ENCODE results near the gene KLHL29. TPM values are rescaled to one million over a fixed set of nuclear protein-coding genes. Genes with fewer than 3 reads are reported as not detected.

The KLHL29 gene
- total and polyA plus RNA-seq, 2 experiments from 2014 or later = 1.5 to 6.5 TPM

DNA sequence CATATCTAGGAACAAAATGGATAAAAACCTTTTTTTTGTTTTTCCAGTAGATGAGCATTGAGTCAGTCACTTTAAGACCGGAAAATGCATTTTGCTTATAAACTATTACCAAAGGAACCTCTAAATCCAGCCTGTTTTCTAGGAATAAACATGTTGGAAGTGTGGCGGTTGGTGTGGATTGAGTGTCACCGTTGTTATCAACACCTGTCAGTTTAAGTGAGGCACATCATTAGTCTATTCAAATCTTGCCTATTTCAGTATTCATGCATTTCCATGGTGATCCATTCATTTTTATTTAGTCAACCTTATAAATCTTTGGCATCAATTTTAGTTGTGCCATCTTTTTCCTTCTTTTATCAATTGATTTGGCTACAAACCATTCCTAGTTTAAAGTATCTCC lies 3.3 kb downstream of the KLHL29 start:
- Histone ChIP-seq H3K4me2 (peak overlapping the region; percentile 58; the same call in 1 of the 2 replicates), H3K4me3 (no peak overlapping the region), H3K4me1 (ENCODE audit: insufficient read depth) (peaks cover 14% of the 10 kb centered on the region; the same call in 1 of the 2 replicates), H3K27ac (ENCODE audit: low read depth) (no peak overlapping the region), H3F3A (replicated peaks; ENCODE audit: low read depth) (no peaks in the 10 kb centered on the region), H4K20me1 (replicated peaks; ENCODE audit: insufficient read depth) (peaks cover 10% of the 10 kb centered on the region), H3K36me3 (ENCODE audit: insufficient read depth) (no peaks in the 10 kb centered on the region), H2AFZ (no peak overlapping the region), H3K27me3 (ENCODE audit: insufficient read depth) (peaks cover 58% of the 10 kb centered on the region), H3K79me2 (replicated peaks; ENCODE audit: insufficient read depth) (0 out of 2 replicates have a peak, but pooled peaks cover 4% of the 10 kb centered on the region), H3K9me2 (ENCODE audit: insufficient read depth) (no peaks in the 10 kb centered on the region)
- DNase-seq (ENCODE audit: low spot score) (no peak), ATAC-seq (no peak)
- Mint-ChIP-seq H3K9me3 (no peaks in the 10 kb centered on the region), H3K36me3 (ENCODE audit: low read depth) (no peaks in the 10 kb centered on the region; the same call in 2 of the 3 replicates), H3K27me3 (ENCODE audit: insufficient read depth, low read depth, poor library complexity) (peaks cover 38% of the 10 kb centered on the region), H3K4me3 (no peak overlapping the region), H3K27ac (no peak overlapping the region), H3K4me1 (peaks cover 29% of the 10 kb centered on the region)
- no peak for TF ChIP-seq EZH2phosphoT487 (IDR thresholded peaks at IDR 0.05; ENCODE audit: unreplicated experiment)
- no peak for TF ChIP-seq POLR2AphosphoS5 (IDR thresholded peaks at IDR 0.05; ENCODE audit: low read depth)
- no peak for TF ChIP-seq JUNB (IDR thresholded peaks at IDR 0.05; ENCODE audit: unreplicated experiment)
- TF ChIP-seq STAT1 (IDR thresholded peaks at IDR 0.05; ENCODE audit: unreplicated experiment) = no peak

DNA sequence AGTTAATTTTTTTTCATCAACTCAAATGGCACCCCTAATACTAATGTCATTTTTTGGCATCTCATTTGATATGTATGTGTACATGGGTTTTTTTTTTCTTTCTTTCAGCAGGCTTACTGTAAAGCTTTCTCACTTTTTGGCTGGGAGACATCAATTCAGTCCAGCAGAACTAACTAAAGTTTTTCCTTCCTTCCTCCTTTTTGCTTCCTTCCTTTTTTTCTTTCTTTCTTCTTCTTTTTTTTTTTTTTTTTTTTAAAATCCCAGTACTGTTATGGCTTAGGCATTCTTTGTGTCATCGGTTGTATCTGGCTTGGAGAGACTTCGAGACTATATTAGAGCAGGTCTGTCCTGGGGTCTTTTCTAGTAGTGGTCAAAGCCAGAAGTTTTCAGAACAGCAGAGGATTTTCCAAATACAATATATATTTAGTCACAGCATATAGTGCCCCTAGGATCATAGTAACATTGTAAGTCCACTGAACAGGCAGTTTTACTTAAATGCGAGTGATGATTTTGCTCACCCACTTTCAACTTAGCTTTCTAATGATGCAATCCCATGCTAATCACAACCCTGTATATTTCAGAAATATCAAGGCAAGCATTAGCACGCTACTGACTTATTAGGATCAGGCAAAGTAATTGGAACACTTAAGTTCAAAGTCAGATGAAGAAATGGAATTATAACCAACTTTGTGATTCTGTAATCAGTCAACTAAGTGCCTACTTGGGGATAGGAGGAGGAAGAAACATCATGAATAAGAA lies 4.0 kb downstream of the KLHL29 start:
- H3K9me3 Mint-ChIP-seq = no peaks in the 10 kb centered on the region
- H3K27me3 Mint-ChIP-seq (ENCODE audit: insufficient read depth, low read depth, poor library complexity) = peaks cover 36% of the 10 kb centered on the region
- Histone ChIP-seq H4K20me1 (replicated peaks; ENCODE audit: insufficient read depth) (peaks cover 10% of the 10 kb centered on the region), H3K36me3 (ENCODE audit: insufficient read depth) (no peaks in the 10 kb centered on the region), H3F3A (replicated peaks; ENCODE audit: low read depth) (no peaks in the 10 kb centered on the region), H3K79me2 (replicated peaks; ENCODE audit: insufficient read depth) (0 out of 2 replicates have a peak, but pooled peaks cover 4% of the 10 kb centered on the region), H3K4me3 (no peak overlapping the region), H3K4me1 (ENCODE audit: insufficient read depth) (peaks cover 14% of the 10 kb centered on the region; the same call in 1 of the 2 replicates), H3K27me3 (ENCODE audit: insufficient read depth) (peaks cover 52% of the 10 kb centered on the region), H3K9me2 (ENCODE audit: insufficient read depth) (no peaks in the 10 kb centered on the region), H3K4me2 (no peak overlapping the region), H3K27ac (ENCODE audit: low read depth) (no peak overlapping the region), H2AFZ (no peak overlapping the region)
- no peak overlapping the region for H3K4me3 Mint-ChIP-seq
- no peak overlapping the region for H3K27ac Mint-ChIP-seq
- no peaks in the 10 kb centered on the region; the same call in 2 of the 3 replicates for H3K36me3 Mint-ChIP-seq (ENCODE audit: low read depth)
- TF ChIP-seq POLR2AphosphoS5 (IDR thresholded peaks at IDR 0.05; ENCODE audit: low read depth) = no peak
- peaks cover 33% of the 10 kb centered on the region for H3K4me1 Mint-ChIP-seq
- DNase-seq (ENCODE audit: low spot score) = no peak
- ATAC-seq = no peak

GRCh38 chr2:23390152-23390551 lies 5.2 kb downstream of the KLHL29 start:
- TF ChIP-seq ZNF114 (CRISPR knock-in tag; IDR thresholded peaks at IDR 0.05) = no peak
- TF ChIP-seq STAT1 (IDR thresholded peaks at IDR 0.05; ENCODE audit: unreplicated experiment) = no peak
- TF ChIP-seq, protein P1, sequence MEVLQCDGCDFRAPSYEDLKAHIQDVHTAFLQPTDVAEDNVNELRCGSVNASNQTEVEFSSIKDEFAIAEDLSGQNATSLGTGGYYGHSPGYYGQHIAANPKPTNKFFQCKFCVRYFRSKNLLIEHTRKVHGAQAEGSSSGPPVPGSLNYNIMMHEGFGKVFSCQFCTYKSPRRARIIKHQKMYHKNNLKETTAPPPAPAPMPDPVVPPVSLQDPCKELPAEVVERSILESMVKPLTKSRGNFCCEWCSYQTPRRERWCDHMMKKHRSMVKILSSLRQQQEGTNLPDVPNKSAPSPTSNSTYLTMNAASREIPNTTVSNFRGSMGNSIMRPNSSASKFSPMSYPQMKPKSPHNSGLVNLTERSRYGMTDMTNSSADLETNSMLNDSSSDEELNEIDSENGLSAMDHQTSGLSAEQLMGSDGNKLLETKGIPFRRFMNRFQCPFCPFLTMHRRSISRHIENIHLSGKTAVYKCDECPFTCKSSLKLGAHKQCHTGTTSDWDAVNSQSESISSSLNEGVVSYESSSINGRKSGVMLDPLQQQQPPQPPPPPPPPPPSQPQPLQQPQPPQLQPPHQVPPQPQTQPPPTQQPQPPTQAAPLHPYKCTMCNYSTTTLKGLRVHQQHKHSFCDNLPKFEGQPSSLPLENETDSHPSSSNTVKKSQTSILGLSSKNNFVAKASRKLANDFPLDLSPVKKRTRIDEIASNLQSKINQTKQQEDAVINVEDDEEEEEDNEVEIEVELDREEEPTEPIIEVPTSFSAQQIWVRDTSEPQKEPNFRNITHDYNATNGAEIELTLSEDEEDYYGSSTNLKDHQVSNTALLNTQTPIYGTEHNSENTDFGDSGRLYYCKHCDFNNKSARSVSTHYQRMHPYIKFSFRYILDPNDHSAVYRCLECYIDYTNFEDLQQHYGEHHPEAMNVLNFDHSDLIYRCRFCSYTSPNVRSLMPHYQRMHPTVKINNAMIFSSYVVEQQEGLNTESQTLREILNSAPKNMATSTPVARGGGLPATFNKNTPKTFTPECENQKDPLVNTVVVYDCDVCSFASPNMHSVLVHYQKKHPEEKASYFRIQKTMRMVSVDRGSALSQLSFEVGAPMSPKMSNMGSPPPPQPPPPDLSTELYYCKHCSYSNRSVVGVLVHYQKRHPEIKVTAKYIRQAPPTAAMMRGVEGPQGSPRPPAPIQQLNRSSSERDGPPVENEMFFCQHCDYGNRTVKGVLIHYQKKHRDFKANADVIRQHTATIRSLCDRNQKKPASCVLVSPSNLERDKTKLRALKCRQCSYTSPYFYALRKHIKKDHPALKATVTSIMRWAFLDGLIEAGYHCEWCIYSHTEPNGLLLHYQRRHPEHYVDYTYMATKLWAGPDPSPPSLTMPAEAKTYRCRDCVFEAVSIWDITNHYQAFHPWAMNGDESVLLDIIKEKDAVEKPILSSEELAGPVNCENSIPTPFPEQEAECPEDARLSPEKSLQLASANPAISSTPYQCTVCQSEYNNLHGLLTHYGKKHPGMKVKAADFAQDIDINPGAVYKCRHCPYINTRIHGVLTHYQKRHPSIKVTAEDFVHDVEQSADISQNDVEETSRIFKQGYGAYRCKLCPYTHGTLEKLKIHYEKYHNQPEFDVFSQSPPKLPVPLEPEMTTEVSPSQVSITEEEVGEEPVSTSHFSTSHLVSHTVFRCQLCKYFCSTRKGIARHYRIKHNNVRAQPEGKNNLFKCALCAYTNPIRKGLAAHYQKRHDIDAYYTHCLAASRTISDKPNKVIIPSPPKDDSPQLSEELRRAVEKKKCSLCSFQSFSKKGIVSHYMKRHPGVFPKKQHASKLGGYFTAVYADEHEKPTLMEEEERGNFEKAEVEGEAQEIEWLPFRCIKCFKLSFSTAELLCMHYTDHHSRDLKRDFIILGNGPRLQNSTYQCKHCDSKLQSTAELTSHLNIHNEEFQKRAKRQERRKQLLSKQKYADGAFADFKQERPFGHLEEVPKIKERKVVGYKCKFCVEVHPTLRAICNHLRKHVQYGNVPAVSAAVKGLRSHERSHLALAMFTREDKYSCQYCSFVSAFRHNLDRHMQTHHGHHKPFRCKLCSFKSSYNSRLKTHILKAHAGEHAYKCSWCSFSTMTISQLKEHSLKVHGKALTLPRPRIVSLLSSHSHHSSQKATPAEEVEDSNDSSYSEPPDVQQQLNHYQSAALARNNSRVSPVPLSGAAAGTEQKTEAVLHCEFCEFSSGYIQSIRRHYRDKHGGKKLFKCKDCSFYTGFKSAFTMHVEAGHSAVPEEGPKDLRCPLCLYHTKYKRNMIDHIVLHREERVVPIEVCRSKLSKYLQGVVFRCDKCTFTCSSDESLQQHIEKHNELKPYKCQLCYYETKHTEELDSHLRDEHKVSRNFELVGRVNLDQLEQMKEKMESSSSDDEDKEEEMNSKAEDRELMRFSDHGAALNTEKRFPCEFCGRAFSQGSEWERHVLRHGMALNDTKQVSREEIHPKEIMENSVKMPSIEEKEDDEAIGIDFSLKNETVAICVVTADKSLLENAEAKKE (CRISPR knock-in tag; IDR thresholded peaks at IDR 0.05) = no peak
- Mint-ChIP-seq H3K27ac (no peak overlapping the region), H3K4me3 (no peak overlapping the region), H3K36me3 (ENCODE audit: low read depth) (no peaks in the 10 kb centered on the region), H3K27me3 (ENCODE audit: insufficient read depth, low read depth, poor library complexity) (peaks cover 29% of the 10 kb centered on the region), H3K4me1 (peaks cover 36% of the 10 kb centered on the region), H3K9me3 (no peaks in the 10 kb centered on the region)
- DNase-seq (ENCODE audit: low spot score) = no peak
- H3K4me1 ChIP-seq (ENCODE audit: insufficient read depth) = peaks cover 14% of the 10 kb centered on the region; the same call in 1 of the 2 replicates
- H3K79me2 ChIP-seq (replicated peaks; ENCODE audit: insufficient read depth) = 0 out of 2 replicates have a peak, but pooled peaks cover 4% of the 10 kb centered on the region
- no peak for ATAC-seq
- no peak overlapping the region for H3K4me3 ChIP-seq
- H3K27ac ChIP-seq (ENCODE audit: low read depth) = no peak overlapping the region
- peaks cover 43% of the 10 kb centered on the region for H3K27me3 ChIP-seq (ENCODE audit: insufficient read depth)
- H3K4me2 ChIP-seq = no peak overlapping the region
- no peaks in the 10 kb centered on the region for H3K36me3 ChIP-seq (ENCODE audit: insufficient read depth)
- no peaks in the 10 kb centered on the region for H3K9me2 ChIP-seq (ENCODE audit: insufficient read depth)
- peaks cover 10% of the 10 kb centered on the region for H4K20me1 ChIP-seq (replicated peaks; ENCODE audit: insufficient read depth)
- no peak overlapping the region for H2AFZ ChIP-seq
- H3F3A ChIP-seq (replicated peaks; ENCODE audit: low read depth) = no peaks in the 10 kb centered on the region
